ENCODE results near the gene GPATCH8. TPM values are rescaled to one million over a fixed set of nuclear protein-coding genes. Genes with fewer than 3 reads are reported as not detected.
A peak's percentile ranks its signal among the peaks of the same experiment; 100 is the strongest.
"Not testable (repeated sequence)": the region's sequence is repeated elsewhere in the genome, so short reads cannot be mapped to it uniquely, and the experiment has no call there.

Gene GPATCH8
- total RNA-seq, 1 donor from 2014 or later: 40.7 TPM

DNA sequence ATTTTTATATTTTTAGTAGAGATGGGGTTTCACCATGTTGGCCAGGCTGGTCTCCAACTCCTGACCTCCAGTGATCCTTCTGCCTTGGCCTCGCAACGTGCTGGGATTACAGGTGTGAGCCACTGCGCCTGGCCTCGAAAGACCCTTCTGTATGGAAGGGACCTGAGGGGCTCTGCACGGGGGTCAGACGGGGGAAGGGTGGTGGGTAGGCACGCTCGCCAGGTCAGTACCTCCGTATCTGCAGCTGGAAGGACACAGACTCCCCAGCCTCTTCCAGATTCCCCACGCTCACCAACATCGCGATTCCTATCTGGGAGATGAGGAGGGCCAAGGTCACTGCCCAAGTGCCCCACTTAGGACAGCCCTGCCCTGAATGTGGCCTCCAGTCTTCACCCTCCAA is 126.4 kb downstream of the GPATCH8 start:
- H3K4me1 ChIP-seq: no peaks in the 10 kb centered on the region
- DNase-seq: peak; percentile 36
- no peak overlapping the region for H3K4me3 ChIP-seq
- TF ChIP-seq, protein P1, sequence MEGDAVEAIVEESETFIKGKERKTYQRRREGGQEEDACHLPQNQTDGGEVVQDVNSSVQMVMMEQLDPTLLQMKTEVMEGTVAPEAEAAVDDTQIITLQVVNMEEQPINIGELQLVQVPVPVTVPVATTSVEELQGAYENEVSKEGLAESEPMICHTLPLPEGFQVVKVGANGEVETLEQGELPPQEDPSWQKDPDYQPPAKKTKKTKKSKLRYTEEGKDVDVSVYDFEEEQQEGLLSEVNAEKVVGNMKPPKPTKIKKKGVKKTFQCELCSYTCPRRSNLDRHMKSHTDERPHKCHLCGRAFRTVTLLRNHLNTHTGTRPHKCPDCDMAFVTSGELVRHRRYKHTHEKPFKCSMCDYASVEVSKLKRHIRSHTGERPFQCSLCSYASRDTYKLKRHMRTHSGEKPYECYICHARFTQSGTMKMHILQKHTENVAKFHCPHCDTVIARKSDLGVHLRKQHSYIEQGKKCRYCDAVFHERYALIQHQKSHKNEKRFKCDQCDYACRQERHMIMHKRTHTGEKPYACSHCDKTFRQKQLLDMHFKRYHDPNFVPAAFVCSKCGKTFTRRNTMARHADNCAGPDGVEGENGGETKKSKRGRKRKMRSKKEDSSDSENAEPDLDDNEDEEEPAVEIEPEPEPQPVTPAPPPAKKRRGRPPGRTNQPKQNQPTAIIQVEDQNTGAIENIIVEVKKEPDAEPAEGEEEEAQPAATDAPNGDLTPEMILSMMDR (IDR thresholded peaks at IDR 0.05): no peak
- H3K9me3 ChIP-seq: no peaks in the 10 kb centered on the region
- intact Hi-C loops (cut with DNase I): no loop called here
- no peak for ATAC-seq
- H3K27ac ChIP-seq: no peak overlapping the region
- H3K36me3 ChIP-seq: no peaks in the 10 kb centered on the region
- H3K27me3 ChIP-seq: no peaks in the 10 kb centered on the region

DNA sequence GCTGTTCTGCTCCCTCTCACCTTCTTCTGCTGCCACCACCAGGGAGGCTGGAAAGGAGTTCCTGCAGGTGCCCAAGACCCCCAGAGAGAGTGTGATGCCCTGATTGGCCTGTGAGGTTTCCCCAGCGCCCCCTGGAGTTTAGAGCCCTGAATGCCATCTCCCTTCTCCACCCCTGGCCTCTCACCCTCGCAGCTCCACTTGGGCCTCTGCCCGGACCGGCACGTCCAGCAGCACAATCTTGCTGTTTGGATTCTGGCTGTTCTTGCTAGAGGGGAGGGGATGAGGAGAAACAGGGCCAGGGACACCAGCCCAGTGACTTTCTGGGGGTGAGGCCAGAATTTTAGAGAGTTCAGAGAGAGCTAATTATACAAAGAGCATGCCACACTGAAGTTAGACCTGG is 127.1 kb downstream of the GPATCH8 start:
- ATAC-seq (peak; percentile 49), DNase-seq (no peak)
- intact Hi-C loops (cut with DNase I): no loop called here

DNA sequence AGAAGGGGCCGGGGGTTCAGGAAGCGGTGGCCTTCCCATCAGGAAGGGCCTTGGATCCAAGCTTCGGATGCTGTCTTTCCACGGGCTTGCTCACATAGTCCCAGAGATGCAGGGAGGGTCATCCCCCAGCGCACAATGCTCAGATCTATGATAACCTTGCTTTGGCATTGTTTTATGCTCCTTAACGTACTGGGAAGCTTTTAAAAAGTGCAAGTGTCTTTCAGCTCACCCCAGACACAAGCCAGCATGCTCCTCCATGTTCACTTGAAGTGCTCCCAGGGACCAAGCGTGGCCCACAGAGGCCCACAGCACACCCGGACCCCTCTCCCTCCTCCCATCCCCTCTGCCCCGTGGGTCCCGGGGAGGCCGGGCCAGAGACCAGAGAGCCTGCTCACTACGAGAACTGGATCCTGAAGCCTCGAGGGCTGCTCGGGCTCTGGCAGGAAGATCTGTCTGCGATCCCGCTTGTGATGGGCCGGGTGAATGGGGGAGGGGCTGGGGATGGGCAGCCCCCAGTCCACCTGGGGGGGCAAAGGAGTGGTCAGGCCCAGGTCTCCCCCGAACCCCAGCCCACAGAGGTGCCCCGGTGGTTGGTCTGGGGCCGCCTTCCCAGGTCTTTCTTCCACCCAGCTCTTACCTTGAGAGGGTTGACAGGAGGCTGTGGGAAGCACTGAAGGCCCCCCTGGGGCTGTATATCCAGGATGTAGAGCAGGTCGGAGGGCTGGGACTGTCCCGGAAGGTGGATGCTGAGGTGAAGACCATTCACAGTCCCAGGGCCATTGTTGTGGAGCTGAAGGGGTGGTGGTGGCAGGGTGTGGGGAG is 127.8 kb downstream of the GPATCH8 start:
- H3K4me3 ChIP-seq: no peak overlapping the region
- ATAC-seq (no peak), DNase-seq (no peak)

More for the DNA sequence above, 127.1 kb downstream of the GPATCH8 start:
- no peak overlapping the region for H3K27ac ChIP-seq
- H3K27me3 ChIP-seq: no peaks in the 10 kb centered on the region
- H3K9me3 ChIP-seq: no peaks in the 10 kb centered on the region
- H3K36me3 ChIP-seq: no peaks in the 10 kb centered on the region
- no peaks in the 10 kb centered on the region for H3K4me1 ChIP-seq
- TF ChIP-seq, protein P1 (IDR thresholded peaks at IDR 0.05): peak; percentile 38
- no peak overlapping the region for H3K4me3 ChIP-seq

DNA sequence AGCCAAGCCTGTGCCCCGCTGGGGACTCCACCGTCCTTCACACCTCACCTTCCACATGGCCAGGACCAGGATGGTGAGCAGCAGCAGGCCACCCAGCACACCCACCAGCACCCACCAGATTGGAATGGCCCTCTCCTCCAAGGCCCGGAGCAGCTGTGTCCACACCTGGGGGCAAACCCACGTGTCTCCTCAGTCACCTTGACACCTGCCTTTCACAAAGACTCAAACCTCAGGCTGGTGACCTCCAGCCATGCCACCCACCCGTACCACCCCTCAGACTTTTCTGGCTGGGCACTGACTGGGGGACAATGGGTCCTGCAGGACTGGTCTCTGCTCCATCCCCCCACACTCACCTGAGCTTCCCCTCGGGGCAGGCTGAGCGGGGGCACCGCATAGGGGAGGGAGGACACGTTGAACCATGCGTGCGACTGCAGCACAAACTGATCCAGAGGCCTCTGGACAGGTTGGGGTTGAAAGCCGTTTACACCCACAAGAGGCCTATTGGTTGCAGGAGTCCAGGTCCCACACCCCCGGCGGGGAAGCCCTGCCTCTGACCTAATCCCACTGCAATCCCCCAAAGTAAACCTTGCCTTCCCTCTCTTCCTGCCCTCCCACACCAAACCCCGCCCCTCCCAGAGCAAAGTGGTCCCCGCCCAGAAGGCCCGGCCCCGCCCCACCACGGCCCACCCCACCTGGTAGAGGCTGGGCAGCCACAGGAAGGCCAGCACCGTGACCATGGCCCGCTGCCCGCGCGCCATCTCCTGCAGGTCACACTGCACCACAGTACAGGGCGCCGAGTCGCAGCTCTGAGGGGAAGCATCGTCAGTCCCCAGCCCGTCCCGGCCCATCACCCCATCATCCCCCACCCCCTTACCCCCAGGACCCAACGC is 128.7 kb downstream of the GPATCH8 start:
- no peak for DNase-seq
- TF ChIP-seq, protein P1 (IDR thresholded peaks at IDR 0.05): no peak
- peak; percentile 63 for ATAC-seq

More for the DNA sequence above, 127.8 kb downstream of the GPATCH8 start:
- Histone ChIP-seq H3K27ac (no peak overlapping the region), H3K4me1 (no peaks in the 10 kb centered on the region), H3K9me3 (no peaks in the 10 kb centered on the region), H3K36me3 (no peaks in the 10 kb centered on the region), H3K27me3 (no peaks in the 10 kb centered on the region)
- intact Hi-C loops (cut with DNase I): no loop called here
- TF ChIP-seq, protein P1 (IDR thresholded peaks at IDR 0.05): no peak

DNA sequence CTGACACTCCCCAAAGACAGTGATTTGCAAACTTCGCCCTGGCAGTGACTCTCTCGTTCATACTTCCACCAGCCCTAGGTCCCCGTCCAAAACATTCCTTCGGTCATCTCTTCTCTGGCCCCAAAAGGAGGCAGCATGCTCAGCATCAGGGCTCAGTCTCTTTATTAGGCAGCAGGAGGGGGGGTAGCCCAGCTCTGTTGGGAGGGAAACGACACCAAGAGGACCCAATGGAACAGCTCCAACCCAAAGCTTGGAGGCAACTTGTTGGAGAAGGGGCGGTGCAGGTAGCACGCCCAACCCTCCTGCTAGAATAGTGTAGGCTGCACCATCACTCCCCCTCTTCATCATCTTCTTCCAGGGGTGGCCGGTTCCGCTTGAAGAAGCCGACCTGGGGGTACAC is 131.2 kb downstream of the GPATCH8 start:
- Histone ChIP-seq H3K27me3 (no peaks in the 10 kb centered on the region), H3K4me1 (no peaks in the 10 kb centered on the region), H3K27ac (no peak overlapping the region), H3K36me3 (no peaks in the 10 kb centered on the region), H3K9me3 (no peaks in the 10 kb centered on the region), H3K4me3 (no peak overlapping the region)
- intact Hi-C loops (cut with DNase I): no loop called here
- DNase-seq (no peak), ATAC-seq (no peak)
- TF ChIP-seq, protein P1 (IDR thresholded peaks at IDR 0.05): no peak

More for the DNA sequence above, 128.7 kb downstream of the GPATCH8 start:
- intact Hi-C loops (cut with DNase I): no loop called here
- no peak overlapping the region for H3K27ac ChIP-seq
- no peaks in the 10 kb centered on the region for H3K4me1 ChIP-seq
- no peaks in the 10 kb centered on the region for H3K36me3 ChIP-seq
- no peaks in the 10 kb centered on the region for H3K27me3 ChIP-seq
- no peak overlapping the region for H3K4me3 ChIP-seq
- H3K9me3 ChIP-seq: no peaks in the 10 kb centered on the region

DNA sequence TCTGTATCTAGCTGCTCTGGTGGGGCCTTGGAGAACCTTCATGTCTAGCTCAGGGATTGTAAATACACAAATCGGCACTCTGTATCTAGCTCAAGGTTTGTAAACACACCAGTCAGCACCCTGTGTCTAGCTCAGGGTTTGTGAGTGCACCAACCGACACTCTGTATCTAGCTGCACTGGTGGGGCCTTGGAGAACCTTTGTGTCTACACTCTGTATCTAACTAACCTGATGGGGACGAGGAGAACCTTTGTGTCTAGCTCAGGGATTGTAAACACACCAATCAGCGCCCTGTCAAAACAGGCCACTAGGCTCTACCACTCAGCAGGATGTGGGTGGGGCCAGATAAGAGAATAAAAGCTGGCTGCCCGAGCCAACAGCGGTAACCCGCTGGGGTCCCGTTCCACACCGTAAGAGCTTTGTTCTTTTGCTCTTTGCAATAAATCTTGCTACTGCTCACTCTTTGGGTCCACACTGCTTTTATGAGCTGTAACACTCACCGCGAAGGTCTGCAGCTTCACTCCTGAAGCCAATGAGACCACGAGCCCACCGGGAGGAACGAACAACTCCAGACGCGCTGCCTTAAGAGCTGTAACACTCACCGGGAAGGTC is 133.7 kb downstream of the GPATCH8 start:
- H3K27me3 ChIP-seq; ATAC-seq; H3K4me1 ChIP-seq; H3K4me3 ChIP-seq; DNase-seq; H3K27ac ChIP-seq; H3K9me3 ChIP-seq; intact Hi-C loops (cut with DNase I); H3K36me3 ChIP-seq: not testable (repeated sequence)

DNA sequence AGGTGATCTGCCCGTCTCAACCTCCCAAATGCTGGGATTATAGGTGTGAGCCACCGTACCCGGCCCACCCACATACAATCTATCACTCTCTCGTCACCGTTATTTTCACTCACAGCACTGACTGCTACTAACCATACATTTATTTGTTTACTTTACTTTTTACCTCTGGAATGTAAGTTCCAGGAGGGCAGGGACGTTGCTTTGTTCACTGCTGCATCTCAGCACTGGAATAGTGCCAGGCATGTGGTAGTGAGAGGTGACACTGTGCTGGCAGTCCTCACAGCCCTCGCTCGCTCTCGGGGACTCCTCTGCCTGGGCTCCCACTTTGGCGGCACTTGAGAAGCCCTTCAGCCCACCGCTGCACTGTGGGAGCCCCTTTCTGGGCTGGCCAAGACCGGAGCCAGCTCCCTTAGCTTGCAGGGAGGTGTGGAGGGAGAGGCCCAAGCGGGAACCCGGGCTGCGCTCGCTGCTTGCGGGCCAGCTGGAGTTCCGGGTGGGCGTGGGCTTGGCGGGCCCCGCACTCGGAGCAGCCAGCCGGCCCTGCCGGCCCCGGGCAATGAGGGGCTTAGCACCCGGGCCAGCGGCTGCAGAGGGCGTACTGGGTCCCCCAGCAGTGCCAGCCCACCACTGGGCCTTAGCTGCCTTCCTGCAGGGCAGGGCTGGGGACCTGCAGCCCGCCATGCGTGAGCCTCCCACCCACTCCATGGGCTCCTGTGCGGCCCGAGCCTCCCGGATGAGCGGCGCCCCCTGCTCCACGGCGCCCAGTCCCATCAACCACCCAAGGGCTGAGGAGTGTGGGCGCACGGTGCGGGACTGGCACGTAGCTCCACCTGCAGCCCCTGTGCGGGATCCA is 134.6 kb downstream of the GPATCH8 start:
- intact Hi-C loops (cut with DNase I): not testable (repeated sequence)

More for the DNA sequence above, 134.6 kb downstream of the GPATCH8 start:
- not testable (repeated sequence) for H3K36me3 ChIP-seq, H3K27ac ChIP-seq, ATAC-seq, H3K27me3 ChIP-seq, H3K9me3 ChIP-seq, H3K4me3 ChIP-seq, DNase-seq, H3K4me1 ChIP-seq

Measured in upper lobe of right lung (tissue), 1 donor.